T-cell (primary cell): Measurements from ENCODE around the gene SYT4. TPM values are rescaled to one million over a fixed set of nuclear protein-coding genes. Genes with fewer than 3 reads are reported as not detected.

ENCODE experiments used
- ATAC-seq, 4 experiments: fragments of 200-7000 bp in 3 of 4; fragments of 150-1000 bp in 1 of 4; cut with Tn5 transposase; replicated peaks in 1 of 4; 1 replicate in 3 of 4; 2 replicates in 1 of 4; pipeline ENCODE4 v1.10.0; 2021; ENCODE audit warnings: moderate library complexity in 3 of 4, mild to moderate bottlenecking in 2 of 4, moderate number of reproducible peaks in 1 of 4
- CTCF ChIA-PET, 2 donors: fragments of 300-600 bp; sonication (Branson Sonifier 250); formaldehyde crosslinking; loops; one replicate each; lab custom pipeline; 2022; ENCODE audit warnings: antibody characterized with exemption in 2 of 2; lab: Charles Lee
- POLR2A ChIA-PET, 2 donors: fragments of 300-600 bp; sonication (Branson Sonifier 250); formaldehyde crosslinking; loops; one replicate each; lab custom pipeline; 2022; ENCODE audit warnings: antibody characterized with exemption in 2 of 2; lab: Charles Lee
- DNase-seq, 35 experiments: peaks; one replicate each; pipeline versions ENCODE4 v3.0.0 to v3.0.0-alpha.2; 2013 to 2023
- H3K27ac ChIP-seq: one replicate; pipeline ENCODE4 v1.5.1; 2013; ENCODE audit warnings: low read length
- H3K27me3 ChIP-seq, 2 experiments: replicated peaks in 1 of 2; 1 replicate in 1 of 2; 2 replicates in 1 of 2; pipeline versions ENCODE4 v1.6.1 to v1.7.0; 2013; ENCODE audit warnings: low read length in 1 of 2, mixed read lengths in 1 of 2; ENCODE audit not compliant: control insufficient read depth in 2 of 2, insufficient read depth in 2 of 2; ENCODE audit errors: extremely low read depth in 1 of 2
- H3K36me3 ChIP-seq, 2 donors: 1 replicate in 1 of 2; 2 replicates in 1 of 2; pipeline versions ENCODE4 v1.6.1 to v1.7.0; 2013; ENCODE audit warnings: low read length in 1 of 2; ENCODE audit not compliant: control insufficient read depth in 2 of 2, insufficient read depth in 1 of 2; ENCODE audit errors: extremely low read depth in 1 of 2
- H3K4me1 ChIP-seq, 2 experiments: 1 replicate in 1 of 2; 2 replicates in 1 of 2; pipeline versions ENCODE4 v1.6.1 to v1.7.0; 2013; ENCODE audit warnings: low read length in 2 of 2, mixed read lengths in 1 of 2; ENCODE audit not compliant: insufficient read depth in 2 of 2, control insufficient read depth in 1 of 2; ENCODE audit errors: extremely low read depth in 1 of 2
- H3K4me3 ChIP-seq, 2 donors: 1 replicate in 1 of 2; 2 replicates in 1 of 2; pipeline versions ENCODE4 v1.5.1 to v1.7.0; 2013; ENCODE audit warnings: mild to moderate bottlenecking in 2 of 2, low read length in 1 of 2, moderate library complexity in 1 of 2; ENCODE audit not compliant: control insufficient read depth in 1 of 2; ENCODE audit errors: extremely low read depth in 1 of 2
- H3K9me3 ChIP-seq: 2 replicates; pipeline ENCODE4 v1.7.0; 2013
- H3K27ac Mint-ChIP-seq, 2 donors: one replicate each; pipeline ENCODE4 v1.8.0; 2020 to 2021; ENCODE audit warnings: mild to moderate bottlenecking in 2 of 2, mixed read lengths in 2 of 2
- H3K27me3 Mint-ChIP-seq, 2 donors: one replicate each; pipeline ENCODE4 v1.8.0; 2021 to 2022; ENCODE audit warnings: mixed read lengths in 2 of 2
- H3K36me3 Mint-ChIP-seq: one replicate; pipeline ENCODE4 v1.8.0; 2021; ENCODE audit warnings: mixed read lengths
- H3K4me1 Mint-ChIP-seq, 3 donors: one replicate each; pipeline ENCODE4 v1.8.0; 2020 to 2022; ENCODE audit warnings: mixed read lengths in 3 of 3, mild to moderate bottlenecking in 1 of 3
- H3K4me3 Mint-ChIP-seq, 3 donors: one replicate each; pipeline ENCODE4 v1.8.0; 2020 to 2022; ENCODE audit warnings: mild to moderate bottlenecking in 3 of 3, mixed read lengths in 3 of 3, moderate library complexity in 3 of 3
- H3K9me3 Mint-ChIP-seq, 3 donors: one replicate each; pipeline ENCODE4 v1.8.0; 2020 to 2022; ENCODE audit warnings: mixed read lengths in 3 of 3
- WGBS: methylation state at CpG from one replicate; pipeline ENCODE4 v1.1.5; 2013; ENCODE audit warnings: missing lambda C conversion rate; ENCODE audit not compliant: insufficient coverage; 5-methylcytosine and 5-hydroxymethylcytosine counted together
- total RNA-seq, 35 experiments: library from RNA in 6 of 35; stranded (reverse) in 6 of 35; fragments of 120-200 nt in 1 of 35; gene quantifications; one replicate each; pipeline versions ENCODE4 v1.2.1 to v1.2.4 and lab custom pipeline; 2013 to 2026

The SYT4 gene
- total RNA-seq, 5 donors from 2014 or later (not counting 1 experiment from before 2014, with no cell fraction given): 0.23 to 0.61 TPM; not detected in 3

DNA sequence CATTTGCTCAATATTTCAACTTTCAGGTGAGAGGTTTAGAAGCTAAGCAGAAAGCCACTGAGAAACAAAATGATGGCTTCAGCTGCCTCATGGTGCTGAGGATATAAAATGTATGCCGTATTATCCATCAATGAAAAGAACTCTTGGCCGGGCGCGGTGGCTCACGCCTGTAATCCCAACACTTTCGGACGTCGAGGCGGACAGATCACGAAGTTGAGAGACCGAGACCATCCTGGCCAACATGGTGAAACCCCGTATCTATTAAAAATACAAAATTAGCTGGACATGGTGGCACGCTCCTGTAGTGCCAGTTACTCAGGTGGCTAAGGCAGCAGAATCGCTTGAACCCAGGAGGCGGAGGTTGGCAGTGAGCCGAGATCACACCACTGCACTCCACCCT is 6.0 kb upstream of the SYT4 start:
- no peak overlapping the region for H3K27ac Mint-ChIP-seq
- Histone ChIP-seq H3K9me3 (no peaks in the 10 kb centered on the region), H3K4me1 (no peaks in the 10 kb centered on the region), H3K4me3 (no peak overlapping the region), H3K27ac (no peak overlapping the region), H3K27me3 (no peaks in the 10 kb centered on the region), H3K36me3 (no peaks in the 10 kb centered on the region)
- ATAC-seq (no peak), DNase-seq (no peak)
- H3K27me3 Mint-ChIP-seq: no peaks in the 10 kb centered on the region
- H3K9me3 Mint-ChIP-seq: peaks cover 0 to 5% (median 0%) of the 10 kb centered on the region in 3 donors
- H3K4me1 Mint-ChIP-seq: no peaks in the 10 kb centered on the region
- POLR2A ChIA-PET: no interaction called here
- H3K36me3 Mint-ChIP-seq: no peaks in the 10 kb centered on the region
- WGBS: 98% methylated on average over 10 of the region's 16 CpGs
- CTCF ChIA-PET: no interaction called here
- no peak overlapping the region for H3K4me3 Mint-ChIP-seq

DNA sequence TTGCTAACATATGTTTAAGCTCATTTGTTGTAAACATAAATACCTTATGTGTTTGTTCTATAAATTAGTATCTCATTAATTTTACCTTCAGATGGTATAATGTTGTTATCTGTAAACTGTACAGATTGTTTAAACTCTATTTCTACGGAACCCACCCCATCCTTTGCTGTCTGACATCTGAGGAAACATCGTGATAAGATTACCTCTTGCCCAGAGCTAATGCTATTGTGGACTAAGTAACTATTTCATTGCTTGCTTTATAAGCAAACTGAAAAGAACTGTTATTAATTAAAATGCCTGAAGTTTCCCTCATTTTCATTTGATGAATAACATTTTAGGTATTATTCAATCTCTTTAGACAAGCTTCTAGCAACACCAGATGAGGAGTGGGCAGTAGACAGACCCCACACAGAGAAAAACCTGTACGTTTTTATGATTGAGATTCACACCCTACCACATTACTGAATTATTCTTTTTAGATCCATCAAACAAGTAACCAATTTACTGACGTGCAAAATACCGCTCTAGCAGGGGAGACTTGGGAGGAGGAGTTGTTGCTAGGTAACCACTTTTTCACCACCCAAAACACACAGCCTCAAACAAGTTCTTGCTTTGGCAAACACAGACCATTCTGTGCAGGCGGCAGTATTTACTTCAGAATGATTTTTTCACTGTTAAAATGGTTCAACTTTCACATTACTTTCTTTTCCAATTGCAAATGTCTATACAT is 1.9 kb upstream of the SYT4 start:
- no CpG with 5 or more reads among the region's 6 CpGs for WGBS
- Mint-ChIP-seq H3K36me3 (no peaks in the 10 kb centered on the region), H3K9me3 (no peaks in the 10 kb centered on the region), H3K4me3 (no peak overlapping the region), H3K27ac (no peak overlapping the region), H3K27me3 (peaks cover 3 to 9% of the 10 kb centered on the region in 2 donors), H3K4me1 (no peaks in the 10 kb centered on the region)
- CTCF ChIA-PET: interaction anchor here in 1 of 2 donors (0.6 kb wide), 1 partner anchor 1162 kb away, joined by 3 read pairs; no protein-coding TSS in a partner anchor
- no peak overlapping the region for H3K4me3 ChIP-seq
- peaks cover 2 to 4% of the 10 kb centered on the region in 2 experiments for H3K27me3 ChIP-seq
- H3K9me3 ChIP-seq: no peaks in the 10 kb centered on the region
- ATAC-seq (no peak), DNase-seq (no peak)
- H3K4me1 ChIP-seq: no peaks in the 10 kb centered on the region
- POLR2A ChIA-PET: no interaction called here
- no peaks in the 10 kb centered on the region for H3K36me3 ChIP-seq
- H3K27ac ChIP-seq: no peak overlapping the region

- POLR2A ChIA-PET: no interaction called here
- CTCF ChIA-PET: interaction anchor here in 1 of 2 donors (0.6 kb wide), 1 partner anchor 1161 kb away, joined by 3 read pairs; no protein-coding TSS in a partner anchor
These were observed 1.1 kb upstream of the SYT4 start for GRCh38 chr18:43278355-43278754.

GRCh38 chr18:43276491-43276890 is 799 bp downstream of the SYT4 start:
- H3K4me1 ChIP-seq: no peaks in the 10 kb centered on the region
- no peaks in the 10 kb centered on the region for H3K36me3 ChIP-seq
- no peaks in the 10 kb centered on the region for H3K9me3 ChIP-seq
- no peak for DNase-seq
- Mint-ChIP-seq H3K4me3 (no peak overlapping the region), H3K4me1 (peaks cover 0 to under 1% (median under 1%) of the 10 kb centered on the region in 3 donors), H3K27ac (no peak overlapping the region), H3K9me3 (no peaks in the 10 kb centered on the region), H3K27me3 (peaks cover 3 to 9% of the 10 kb centered on the region in 2 donors), H3K36me3 (no peaks in the 10 kb centered on the region)
- CTCF ChIA-PET: no interaction called here
- no peak overlapping the region for H3K27ac ChIP-seq
- 33% methylated on average over 1 of the region's 3 CpGs for WGBS
- H3K4me3 ChIP-seq: no peak overlapping the region
- no peak for ATAC-seq
- peaks cover 2 to 4% of the 10 kb centered on the region in 2 experiments for H3K27me3 ChIP-seq
- POLR2A ChIA-PET: no interaction called here

More at GRCh38 chr18:43278355-43278754, 1.1 kb upstream of the SYT4 start:
- Mint-ChIP-seq H3K9me3 (no peaks in the 10 kb centered on the region), H3K4me1 (no peaks in the 10 kb centered on the region), H3K27me3 (peaks cover 3 to 9% of the 10 kb centered on the region in 2 donors), H3K27ac (no peak overlapping the region), H3K4me3 (no peak overlapping the region), H3K36me3 (no peaks in the 10 kb centered on the region)
- no peak overlapping the region for H3K27ac ChIP-seq
- DNase-seq (no peak), ATAC-seq (no peak)
- H3K4me3 ChIP-seq: no peak overlapping the region
- H3K27me3 ChIP-seq: peaks cover 2 to 4% of the 10 kb centered on the region in 2 experiments
- no peaks in the 10 kb centered on the region for H3K9me3 ChIP-seq
- H3K4me1 ChIP-seq: no peaks in the 10 kb centered on the region
- no peaks in the 10 kb centered on the region for H3K36me3 ChIP-seq

GRCh38 chr18:43275546-43275945 is 1.7 kb downstream of the SYT4 start:
- Histone ChIP-seq H3K27ac (no peak overlapping the region), H3K27me3 (peaks cover 2 to 4% of the 10 kb centered on the region in 2 experiments), H3K9me3 (no peaks in the 10 kb centered on the region), H3K4me3 (no peak overlapping the region), H3K36me3 (no peaks in the 10 kb centered on the region), H3K4me1 (no peaks in the 10 kb centered on the region)
- H3K27ac Mint-ChIP-seq: no peak overlapping the region
- DNase-seq: no peak
- no CpG with 5 or more reads among the region's 1 CpG for WGBS
- no peaks in the 10 kb centered on the region for H3K9me3 Mint-ChIP-seq
- POLR2A ChIA-PET: no interaction called here
- no peak overlapping the region for H3K4me3 Mint-ChIP-seq
- H3K4me1 Mint-ChIP-seq: peaks cover 0 to 3% (median 3%) of the 10 kb centered on the region in 3 donors
- no peak for ATAC-seq
- peaks cover 3 to 9% of the 10 kb centered on the region in 2 donors for H3K27me3 Mint-ChIP-seq
- CTCF ChIA-PET: no interaction called here
- no peaks in the 10 kb centered on the region for H3K36me3 Mint-ChIP-seq

GRCh38 chr18:43274526-43274925 is 2.8 kb downstream of the SYT4 start:
- ATAC-seq: no peak
- H3K9me3 ChIP-seq: no peaks in the 10 kb centered on the region
- H3K27ac Mint-ChIP-seq: no peak overlapping the region
- H3K27me3 ChIP-seq: peaks cover 2 to 4% of the 10 kb centered on the region in 2 experiments
- H3K4me3 ChIP-seq: no peak overlapping the region
- H3K4me3 Mint-ChIP-seq: no peak overlapping the region
- no peaks in the 10 kb centered on the region for H3K36me3 Mint-ChIP-seq
- peaks cover 3 to 9% of the 10 kb centered on the region in 2 donors for H3K27me3 Mint-ChIP-seq
- H3K9me3 Mint-ChIP-seq: no peaks in the 10 kb centered on the region
- H3K27ac ChIP-seq: no peak overlapping the region
- H3K36me3 ChIP-seq: no peaks in the 10 kb centered on the region
- H3K4me1 Mint-ChIP-seq: peaks cover 0 to 3% (median 3%) of the 10 kb centered on the region in 3 donors
- POLR2A ChIA-PET: no interaction called here
- DNase-seq: no peak
- CTCF ChIA-PET: interaction anchor here (1.0 to 1.4 kb wide), 2 partner anchors 1160 kb away, joined by 3 read pairs; no protein-coding TSS in a partner anchor
- no peaks in the 10 kb centered on the region for H3K4me1 ChIP-seq
- no CpG with 5 or more reads among the region's 1 CpG for WGBS
